H1 (cell line): ENCODE measurements around the gene PPP1R9A. TPM values are rescaled to one million over a fixed set of nuclear protein-coding genes. Genes with fewer than 3 reads are reported as not detected.

Experiments
- BRCA1 ChIP-seq: IDR thresholded peaks from 2 replicates; pipeline ENCODE4 v1.6.1; 2012; ENCODE audit warnings: low read depth, low read length, improper control_type of control experiment
- HDAC6 ChIP-seq: IDR thresholded peaks from one replicate; pipeline ENCODE4 v1.7.1; 2012; ENCODE audit warnings: low read depth, mild to moderate bottlenecking, inconsistent platforms, low read length, moderate library complexity
- SIRT6 ChIP-seq: IDR thresholded peaks from one replicate; pipeline ENCODE4 v1.7.1; 2012; ENCODE audit warnings: low read length, inconsistent platforms
- TAF7 ChIP-seq: optimal IDR thresholded peaks from 2 replicates; pipeline ENCODE3; 2011; ENCODE audit warnings: low read depth, mild to moderate bottlenecking, inconsistent platforms, low read length, moderate library complexity, borderline replicate concordance
- TBP ChIP-seq: IDR thresholded peaks from 2 replicates; pipeline ENCODE4 v1.6.1; 2011; ENCODE audit warnings: low read depth, low read length, improper control_type of control experiment
- polyA plus RNA-seq, 7 experiments: library from polyadenylated mRNA; depleted of rRNA in 3 of 7; stranded (reverse) in 5 of 7; unstranded in 2 of 7; fragments of >200 nt in 5 of 7; fragments of 200-250 nt in 2 of 7; gene quantifications; 1 replicate in 5 of 7; 2 replicates in 1 of 7; 4 replicates in 1 of 7; pipeline versions ENCODE4 v1.2.1 to v1.2.3, GENCODE V29; 2011 to 2013; ENCODE audit warnings: missing spikeins in 2 of 7, mixed read lengths in 2 of 7
- total RNA-seq: library from RNA; stranded (reverse); fragmentation: NEBNext Ultra II Directional; extraction: Animal tissue kit (Norgen Biotek cat#: 25700); gene quantifications from 2 replicates; pipeline ENCODE4 v1.2.1, GENCODE V29; 2021

Gene PPP1R9A
- total and polyA plus RNA-seq, 2 of the 8 experiments (the other 6 are each of a cell fraction or from before 2014, with no cell fraction given) = 3.0 to 20.3 TPM

GRCh38 chr7:95099106-95099505 is 191.7 kb downstream of the PPP1R9A start (continued):
- TF ChIP-seq SIRT6 (no peak), TBP (no peak), BRCA1 (no peak), TAF7 (no peak), HDAC6 (no peak)
- TF ChIP-seq, all 59 proteins: peak for 0
